SW480 (cell line): ENCODE results near the gene ASIC1.
"Not testable (repeated sequence)": the region's sequence is repeated elsewhere in the genome, so short reads cannot be mapped to it uniquely, and the experiment has no call there.

Source experiments
- DNase-seq: peaks from one replicate; pipeline ENCODE4 v3.0.0-alpha.2; 2016; ENCODE audit warnings: low spot score

The ASIC1 gene

GRCh38 chr12:50061946-50062686, 4.7 kb downstream of the ASIC1 start:
- no peak for DNase-seq

- no peak for DNase-seq
These were observed 5.5 kb downstream of the ASIC1 start for GRCh38 chr12:50062728-50063460.

GRCh38 chr12:50065726-50066310, 8.4 kb downstream of the ASIC1 start:
- no peak for DNase-seq

- DNase-seq = no peak
These were observed 9.0 kb downstream of the ASIC1 start for GRCh38 chr12:50066402-50066801.

GRCh38 chr12:50069069-50069468, 11.7 kb downstream of the ASIC1 start:
- no peak for DNase-seq

- DNase-seq = no peak
These were observed 12.1 kb downstream of the ASIC1 start for GRCh38 chr12:50069539-50069938.

- peak; percentile 54 for DNase-seq
These were observed 13.1 kb downstream of the ASIC1 start for GRCh38 chr12:50070314-50071060.

- DNase-seq = no peak
These were observed 15.0 kb downstream of the ASIC1 start for GRCh38 chr12:50072198-50072907.

- no peak for DNase-seq
These were observed 15.8 kb downstream of the ASIC1 start for GRCh38 chr12:50073206-50073605.

GRCh38 chr12:50073712-50074111, 16.3 kb downstream of the ASIC1 start:
- DNase-seq = no peak

GRCh38 chr12:50074936-50075807, 17.8 kb downstream of the ASIC1 start:
- DNase-seq = peak; percentile 72

- DNase-seq = no peak
These were observed 18.4 kb downstream of the ASIC1 start for GRCh38 chr12:50075808-50076170.

GRCh38 chr12:50077099-50077498, 19.7 kb downstream of the ASIC1 start:
- no peak for DNase-seq

GRCh38 chr12:50078281-50078680, 20.9 kb downstream of the ASIC1 start:
- no peak for DNase-seq

- no peak for DNase-seq
These were observed 22.4 kb downstream of the ASIC1 start for GRCh38 chr12:50079771-50080170.

GRCh38 chr12:50081096-50081808, 23.9 kb downstream of the ASIC1 start:
- no peak for DNase-seq

GRCh38 chr12:50082644-50083043, 25.2 kb downstream of the ASIC1 start:
- DNase-seq = no peak

GRCh38 chr12:50083301-50083700, 25.9 kb downstream of the ASIC1 start:
- DNase-seq = no peak

GRCh38 chr12:50084409-50084774, 27.0 kb downstream of the ASIC1 start:
- not testable (repeated sequence) for DNase-seq
